Choroid plexus epithelial cell (primary cell): ENCODE measurements around the gene TCN1.
A peak's percentile ranks its signal among the peaks of the same experiment; 100 is the strongest.
"Not testable (repeated sequence)": the region's sequence is repeated elsewhere in the genome, so short reads cannot be mapped to it uniquely, and the experiment has no call there.

Experiments used
- DNase-seq: peaks from one replicate; pipeline ENCODE4 v3.0.0-alpha.2; 2010; ENCODE audit warnings: low read depth
- H3K4me3 ChIP-seq: 2 replicates; pipeline ENCODE4 v1.5.1; 2011; ENCODE audit warnings: low read depth, mild to moderate bottlenecking, control low read depth, low read length, moderate library complexity
- CTCF ChIP-seq: conservative IDR thresholded peaks from 2 replicates; pipeline ENCODE4 v1.5.1; 2011; ENCODE audit warnings: low read depth, mild to moderate bottlenecking, control low read depth, inconsistent platforms, low read length, moderate library complexity

Gene TCN1

GRCh38 chr11:59818572-59818971 lies 47.7 kb downstream of the TCN1 start:
- H3K4me3 ChIP-seq: no peak overlapping the region
- no peak for DNase-seq
- no peak for TF ChIP-seq CTCF

GRCh38 chr11:59816434-59816833 lies 49.9 kb downstream of the TCN1 start:
- H3K4me3 ChIP-seq, DNase-seq: not testable (repeated sequence)

GRCh38 chr11:59815754-59816153 lies 50.5 kb downstream of the TCN1 start:
- DNase-seq: no peak
- TF ChIP-seq CTCF: no peak
- no peak overlapping the region for H3K4me3 ChIP-seq

- H3K4me3 ChIP-seq: no peak overlapping the region
- TF ChIP-seq CTCF: no peak
- DNase-seq: no peak
Measured at GRCh38 chr11:59814021-59814420, 52.3 kb downstream of the TCN1 start.

GRCh38 chr11:59813364-59813763 lies 52.9 kb downstream of the TCN1 start:
- H3K4me3 ChIP-seq: no peak overlapping the region
- TF ChIP-seq CTCF: no peak
- DNase-seq: no peak

GRCh38 chr11:59812220-59812619 lies 54.1 kb downstream of the TCN1 start:
- no peak for DNase-seq
- no peak overlapping the region for H3K4me3 ChIP-seq
- TF ChIP-seq CTCF: no peak

- peak overlapping the region; percentile 99 for H3K4me3 ChIP-seq
- DNase-seq: no peak
- TF ChIP-seq CTCF: no peak
Measured at GRCh38 chr11:59810911-59811259, 55.4 kb downstream of the TCN1 start.

GRCh38 chr11:59810189-59810910 lies 55.9 kb downstream of the TCN1 start, which contains the start of gene MRPL16:
Gene MRPL16 (minus strand): TSS chr11:59810778. CDS start chr11:59810658, 120 bp downstream.
- peak; percentile 92 for DNase-seq
- TF ChIP-seq CTCF: peak; percentile 23
- H3K4me3 ChIP-seq: peak within 1 kb of the TSS; percentile 99
